D721Med (cell line): ENCODE results near the gene DENND6B.
"Not testable (repeated sequence)": the region's sequence is repeated elsewhere in the genome, so short reads cannot be mapped to it uniquely, and the experiment has no call there.

ENCODE experiments used
- DNase-seq: peaks from one replicate; pipeline ENCODE4 v3.0.0; 2011; ENCODE audit warnings: low spot score; ENCODE audit not compliant: insufficient read length
- FAIRE-seq: peaks from 2 replicates; lab custom pipeline; 2011; peaks lifted over from hg19 to GRCh38; lab: Jason Lieb, UNC
- TF ChIP-seq, protein P1 (sequence below): IDR thresholded peaks from 2 replicates; pipeline ENCODE4 v1.5.1; 2012; ENCODE audit warnings: mild to moderate bottlenecking, control low read depth; ENCODE audit not compliant: insufficient read depth; ENCODE audit errors: missing control alignments

DENND6B gene

DNA sequence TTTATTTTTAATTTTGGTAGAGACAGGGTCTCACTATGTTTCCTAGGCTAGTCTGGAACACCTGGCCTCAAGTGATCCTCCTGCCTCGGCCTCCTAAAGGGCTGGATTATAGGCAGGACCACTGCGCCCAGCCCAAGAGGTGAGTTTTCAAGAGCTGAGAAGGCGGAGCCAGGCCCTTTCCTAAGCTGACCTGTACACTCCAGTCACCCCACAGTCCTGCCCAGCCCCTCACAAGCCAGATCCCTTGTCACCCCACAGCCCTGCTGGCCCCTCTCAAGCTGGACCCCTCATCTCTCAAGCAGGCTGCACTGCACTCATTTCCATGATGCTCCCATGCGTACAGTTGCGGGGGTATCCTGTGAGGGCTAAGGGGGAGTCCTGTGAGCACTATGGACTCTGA, 2.9 kb downstream of the DENND6B start:
- FAIRE-seq (no peak), DNase-seq (no peak)
- TF ChIP-seq, protein P1, sequence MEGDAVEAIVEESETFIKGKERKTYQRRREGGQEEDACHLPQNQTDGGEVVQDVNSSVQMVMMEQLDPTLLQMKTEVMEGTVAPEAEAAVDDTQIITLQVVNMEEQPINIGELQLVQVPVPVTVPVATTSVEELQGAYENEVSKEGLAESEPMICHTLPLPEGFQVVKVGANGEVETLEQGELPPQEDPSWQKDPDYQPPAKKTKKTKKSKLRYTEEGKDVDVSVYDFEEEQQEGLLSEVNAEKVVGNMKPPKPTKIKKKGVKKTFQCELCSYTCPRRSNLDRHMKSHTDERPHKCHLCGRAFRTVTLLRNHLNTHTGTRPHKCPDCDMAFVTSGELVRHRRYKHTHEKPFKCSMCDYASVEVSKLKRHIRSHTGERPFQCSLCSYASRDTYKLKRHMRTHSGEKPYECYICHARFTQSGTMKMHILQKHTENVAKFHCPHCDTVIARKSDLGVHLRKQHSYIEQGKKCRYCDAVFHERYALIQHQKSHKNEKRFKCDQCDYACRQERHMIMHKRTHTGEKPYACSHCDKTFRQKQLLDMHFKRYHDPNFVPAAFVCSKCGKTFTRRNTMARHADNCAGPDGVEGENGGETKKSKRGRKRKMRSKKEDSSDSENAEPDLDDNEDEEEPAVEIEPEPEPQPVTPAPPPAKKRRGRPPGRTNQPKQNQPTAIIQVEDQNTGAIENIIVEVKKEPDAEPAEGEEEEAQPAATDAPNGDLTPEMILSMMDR, result no peak

DNA sequence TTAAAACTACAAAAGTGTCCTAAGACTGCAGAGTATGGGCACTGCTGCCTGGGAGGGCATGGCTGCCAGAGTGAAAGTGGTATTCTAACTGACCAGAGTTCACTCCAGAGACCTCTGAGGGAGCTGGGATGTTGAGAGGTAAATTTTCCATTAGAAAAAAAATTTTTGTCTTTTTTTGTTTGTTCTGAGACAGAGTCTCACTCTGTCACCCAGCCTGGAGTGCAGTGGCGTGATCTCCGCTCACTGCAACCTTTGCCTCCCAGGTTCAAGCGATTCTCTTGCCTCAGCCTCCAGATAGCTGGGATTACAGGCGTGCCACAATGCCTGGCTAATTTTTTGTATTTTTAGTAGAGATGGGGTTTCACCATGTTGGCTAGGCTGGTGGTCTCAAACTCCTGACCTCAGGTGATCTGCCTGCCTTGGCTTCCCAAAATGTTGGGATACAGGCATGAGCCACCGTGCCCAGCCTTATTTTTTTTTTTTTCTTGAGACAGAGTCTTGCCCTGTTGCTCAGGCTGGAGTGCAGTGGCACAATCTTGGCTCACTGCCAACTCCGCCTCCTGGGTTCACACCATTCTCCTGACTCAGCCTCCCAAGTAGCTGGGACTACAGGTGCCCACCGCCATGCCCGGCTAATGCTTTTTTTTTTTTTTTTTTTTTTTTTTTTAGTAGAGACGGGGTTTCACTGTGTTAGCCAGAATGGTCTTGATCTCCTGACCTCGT, 4.3 kb downstream of the DENND6B start:
- DNase-seq, FAIRE-seq: not testable (repeated sequence)

DNA sequence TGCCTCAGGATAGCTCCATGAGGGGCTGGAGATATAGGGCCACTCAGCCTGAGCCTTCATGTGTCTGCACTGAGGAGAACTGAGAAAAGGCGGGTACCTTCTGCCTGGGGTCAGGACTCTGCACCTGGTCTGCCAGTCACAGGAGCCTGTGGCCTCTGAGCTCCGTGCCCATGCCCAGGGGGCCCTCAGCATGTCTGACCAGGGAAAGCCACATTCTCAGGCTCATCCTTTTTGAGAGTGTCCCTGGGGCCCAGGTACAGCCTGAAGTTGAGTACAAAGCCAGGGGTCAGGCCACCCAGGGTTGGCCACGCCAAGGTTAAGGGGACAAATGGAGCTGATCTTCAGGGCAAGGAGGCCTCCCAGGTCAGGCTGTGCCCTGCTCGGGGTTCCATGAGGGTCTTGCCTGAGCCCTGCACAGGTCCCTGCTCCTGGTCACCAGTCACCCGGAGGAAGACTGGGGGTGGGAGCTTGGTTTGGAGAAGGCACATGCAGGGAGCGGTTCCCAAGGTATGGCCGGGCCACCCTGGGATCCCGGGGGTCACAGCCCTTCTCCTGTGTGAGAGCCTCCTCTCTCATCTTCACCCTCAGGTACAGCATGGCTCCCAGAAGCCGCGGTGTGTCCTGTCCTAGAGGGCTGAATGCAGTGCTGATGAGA, 6.0 kb downstream of the DENND6B start:
- DNase-seq (no peak), FAIRE-seq (no peak)

DNA sequence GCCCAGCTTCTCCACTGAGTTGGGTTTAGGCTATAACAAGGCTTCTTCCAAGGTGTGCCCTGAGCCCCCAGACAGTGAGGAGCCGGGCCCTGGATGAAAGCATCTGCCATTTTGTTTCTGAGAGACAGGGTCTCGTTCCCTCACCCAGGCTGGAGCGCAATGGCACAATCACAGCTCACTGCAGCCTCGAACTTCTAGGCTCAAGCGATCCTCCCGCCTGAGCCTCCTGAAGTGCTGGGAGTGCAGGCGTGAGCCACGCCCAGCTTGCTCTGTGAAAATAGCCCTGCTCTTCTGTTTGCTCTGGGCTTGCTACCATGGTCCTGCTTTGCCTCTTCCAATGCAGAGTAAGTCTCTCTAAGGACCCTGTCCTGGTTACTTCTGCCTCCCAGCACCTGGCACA, 6.7 kb downstream of the DENND6B start:
- DNase-seq, result no peak
- FAIRE-seq, result no peak
- TF ChIP-seq, protein P1, result no peak

More for the DNA sequence above, 6.0 kb downstream of the DENND6B start:
- TF ChIP-seq, protein P1, result no peak

DNA sequence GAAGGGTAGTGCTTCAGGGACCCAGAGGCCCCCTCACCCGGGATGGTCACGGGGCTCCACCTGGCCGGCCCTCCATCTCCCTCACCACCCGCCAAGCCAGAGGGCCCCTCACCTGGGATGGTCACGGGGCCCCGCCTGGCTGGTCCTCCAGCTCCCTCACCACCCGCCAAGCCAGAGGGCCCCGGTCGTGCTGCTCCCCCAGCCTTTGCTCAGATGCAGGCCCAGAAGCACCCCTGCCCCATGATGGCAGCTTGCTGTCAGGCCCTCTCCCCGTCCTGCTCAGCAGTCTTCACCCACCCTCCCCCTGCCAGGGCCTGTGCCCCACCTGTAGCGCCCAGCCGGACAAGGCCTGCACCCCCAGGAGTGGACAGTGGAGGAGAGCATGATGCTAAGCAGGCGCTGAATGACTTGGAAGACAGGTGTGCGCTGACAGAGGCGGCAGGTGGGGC, 7.3 kb downstream of the DENND6B start:
- DNase-seq (no peak), FAIRE-seq (no peak)
- TF ChIP-seq, protein P1, result no peak

DNA sequence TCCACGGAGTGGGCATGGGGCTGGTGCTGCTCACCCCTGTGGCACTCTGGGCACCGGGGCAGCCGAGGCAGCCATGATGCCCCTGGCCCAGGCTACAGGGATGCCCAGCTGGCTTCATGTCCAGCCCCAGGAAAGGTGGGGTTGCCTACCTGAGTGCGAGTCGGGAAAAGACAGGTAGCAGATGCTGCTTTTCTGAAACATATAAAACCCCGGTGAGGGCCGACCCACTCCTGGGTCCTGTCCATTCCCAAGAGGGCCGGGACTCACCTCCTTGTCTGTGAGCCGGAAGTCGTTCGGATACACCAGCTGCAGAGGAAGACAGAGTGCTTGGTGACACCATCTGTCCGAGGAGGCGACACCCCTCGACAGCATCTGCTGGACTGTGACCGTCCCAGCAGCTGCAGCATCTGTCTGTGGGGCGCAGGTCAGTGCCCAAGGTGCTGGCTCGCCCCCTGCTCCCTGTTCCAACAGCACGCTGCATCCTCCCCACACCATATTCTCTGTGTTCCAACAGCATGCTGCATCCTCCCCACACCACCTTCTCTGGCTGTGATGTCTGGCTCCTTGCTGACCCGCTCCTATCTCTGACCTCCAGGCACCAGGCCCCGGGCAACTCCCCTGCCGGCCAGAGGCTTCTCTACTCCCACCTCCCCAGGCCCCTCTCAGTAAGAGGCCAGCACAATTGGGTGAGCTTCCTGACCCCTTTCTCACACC, 8.0 kb downstream of the DENND6B start:
- no peak for DNase-seq
- FAIRE-seq, result no peak
- TF ChIP-seq, protein P1, result no peak

DNA sequence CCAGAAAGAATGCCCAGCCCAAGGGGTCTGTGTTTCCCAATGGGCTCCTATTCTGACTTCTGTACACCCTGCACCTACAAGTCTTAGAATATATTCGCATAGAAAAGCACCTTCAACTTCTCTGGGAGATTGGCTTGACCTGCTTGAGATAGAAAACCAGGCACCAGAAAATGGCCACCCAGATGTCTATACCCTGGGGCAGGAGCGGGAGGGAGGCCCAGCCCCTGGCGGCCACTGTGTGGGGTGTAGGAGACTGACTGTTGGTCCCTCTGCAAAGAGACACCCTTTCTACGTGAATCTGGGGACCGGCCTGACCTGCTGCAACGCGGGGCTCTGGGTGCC, 8.5 kb downstream of the DENND6B start:
- DNase-seq, result no peak
- TF ChIP-seq, protein P1, result no peak
- FAIRE-seq, result no peak
